OCI-LY7 (cell line): ENCODE results near the gene DNMT3A. TPM values are rescaled to one million over a fixed set of nuclear protein-coding genes. Genes with fewer than 3 reads are reported as not detected.

ENCODE experiments used
- BruUV-seq: library from RNA; stranded (reverse); fragments of 400-500 nt; replicated peaks from 2 replicates; lab custom pipeline; 2021; lab: Mats Ljungman, UMichigan
- CTCF ChIA-PET: fragments of 300-600 bp; sonication (Branson Sonifier 250); formaldehyde crosslinking; loops from one replicate; lab custom pipeline; 2022; ENCODE audit warnings: antibody characterized with exemption; ENCODE audit not compliant: unreplicated experiment; lab: Charles Lee
- POLR2A ChIA-PET: fragments of 300-600 bp; sonication (Branson Sonifier 250); formaldehyde crosslinking; loops from one replicate; lab custom pipeline; 2022; ENCODE audit warnings: antibody characterized with exemption; lab: Charles Lee
- DNase-seq: peaks from one replicate; pipeline ENCODE4 v3.0.0-alpha.2; 2015; ENCODE audit warnings: low spot score
- H2AFZ ChIP-seq: fragments of 200-600 bp; sonication (generic), shearing (Covaris generic); 2 replicates; pipeline ENCODE4 v1.6.1; 2014; ENCODE audit warnings: mild to moderate bottlenecking, antibody characterized with exemption, low read length, moderate library complexity
- H3K27ac ChIP-seq: fragments of 200-600 bp; sonication (generic); 2 replicates; pipeline ENCODE4 v1.5.1; 2014; ENCODE audit warnings: mixed run types, low read depth, mild to moderate bottlenecking, moderate library complexity, low read length, inconsistent platforms; ENCODE audit not compliant: poor library complexity, severe bottlenecking
- H3K36me3 ChIP-seq: fragments of 200-600 bp; sonication (generic); 2 replicates; pipeline ENCODE4 v1.6.1; 2014; ENCODE audit warnings: mild to moderate bottlenecking, antibody characterized with exemption, low read length, moderate library complexity, mixed read lengths; ENCODE audit not compliant: insufficient read depth
- H3K4me1 ChIP-seq: fragments of 200-600 bp; sonication (generic); 2 replicates; pipeline ENCODE4 v1.5.1; 2014; ENCODE audit warnings: mild to moderate bottlenecking, low read length; ENCODE audit not compliant: insufficient read depth, poor library complexity, severe bottlenecking
- H3K4me2 ChIP-seq: fragments of 200-600 bp; sonication (generic); 2 replicates; pipeline ENCODE4 v1.6.1; 2014; ENCODE audit warnings: mild to moderate bottlenecking, low read length
- H3K4me3 ChIP-seq: fragments of 200-600 bp; sonication (generic); 2 replicates; pipeline ENCODE4 v1.5.1; 2014; ENCODE audit warnings: mild to moderate bottlenecking, low read depth, low read length; ENCODE audit not compliant: poor library complexity, severe bottlenecking
- H3K79me2 ChIP-seq: fragments of 200-600 bp; sonication (generic); 2 replicates; pipeline ENCODE4 v1.6.1; 2016; ENCODE audit warnings: low read depth, mild to moderate bottlenecking, low read length, moderate library complexity, mixed read lengths; ENCODE audit not compliant: insufficient read depth
- H3K9me2 ChIP-seq: fragments of 200-600 bp; sonication (generic); 2 replicates; pipeline ENCODE4 v1.6.1; 2016; ENCODE audit warnings: mild to moderate bottlenecking, low read length, mixed read lengths; ENCODE audit not compliant: insufficient read depth
- H3K9me3 ChIP-seq: fragments of 200-600 bp; sonication (generic); 2 replicates; pipeline ENCODE4 v1.6.1; 2014; ENCODE audit warnings: mild to moderate bottlenecking, mixed run types, low read length, mixed read lengths
- H4K20me1 ChIP-seq: fragments of 200-600 bp; sonication (generic); 2 replicates; pipeline ENCODE4 v1.6.1; 2014; ENCODE audit warnings: mild to moderate bottlenecking, antibody characterized with exemption, low read length, moderate library complexity, mixed read lengths; ENCODE audit not compliant: insufficient read depth
- EZH2phosphoT487 ChIP-seq: fragments of 200-600 bp; sonication (generic); IDR thresholded peaks from 2 replicates; pipeline ENCODE4 v1.6.1; 2018; ENCODE audit warnings: low read depth, borderline replicate concordance, mild to moderate bottlenecking, mixed run types, antibody characterized with exemption, low read length, moderate library complexity, mixed read lengths
- intact Hi-C: fragments of 100-400 bp; cut with micrococcal nuclease; formaldehyde crosslinking; loops from one replicate; pipeline ENCODE4 v1.10.0; 2022; ENCODE audit not compliant: unreplicated experiment
- total RNA-seq, 2 experiments: library from RNA; depleted of rRNA in 1 of 2; stranded (reverse); fragments of >200 nt in 1 of 2; shearing (Covaris generic) in 1 of 2; gene quantifications; 2 replicates each; pipeline ENCODE4 v1.2.3, GENCODE V29; 2014 to 2022
- TF ChIP-seq, protein P1 (sequence below): fragments of 200-600 bp; sonication (generic); conservative IDR thresholded peaks from 2 replicates; pipeline ENCODE4 v1.5.1; 2014; ENCODE audit warnings: mild to moderate bottlenecking, antibody characterized with exemption, low read length, moderate library complexity, mixed read lengths

The DNMT3A gene
- total RNA-seq, 2 experiments from 2014 or later, result 2.8 to 7.3 TPM

DNA sequence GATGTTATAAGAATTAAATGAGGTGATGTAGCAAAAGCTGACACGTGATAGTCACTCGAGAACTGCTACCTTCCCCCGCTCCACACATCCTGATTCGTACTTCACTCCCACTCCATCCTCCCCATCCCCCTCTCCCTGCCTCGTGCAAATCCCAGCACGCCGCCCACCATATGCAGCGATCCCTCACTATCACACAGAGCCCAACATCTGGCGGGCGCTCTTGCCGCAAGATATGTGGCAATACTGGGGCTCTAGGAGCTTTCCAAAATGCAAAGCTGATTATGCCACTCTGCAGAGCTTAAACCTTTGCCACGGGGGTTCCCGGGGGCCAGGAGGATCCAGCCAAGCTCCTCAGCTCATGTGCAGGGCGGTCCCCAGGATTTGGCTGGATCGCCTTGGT is 37.4 kb downstream of the DNMT3A start:
- Histone ChIP-seq H2AFZ (no peak overlapping the region), H4K20me1 (no peaks in the 10 kb centered on the region), H3K4me3 (no peak overlapping the region), H3K27ac (no peak overlapping the region), H3K4me1 (peaks cover 11% of the 10 kb centered on the region), H3K4me2 (no peak overlapping the region), H3K9me3 (no peaks in the 10 kb centered on the region), H3K79me2 (no peaks in the 10 kb centered on the region), H3K9me2 (no peaks in the 10 kb centered on the region), H3K36me3 (no peaks in the 10 kb centered on the region)
- BruUV-seq, result no TSS peak
- no peak for DNase-seq
- intact Hi-C loops, result loop anchor here (10.0 kb wide), 1 partner anchor 360 kb away; no protein-coding TSS in a partner anchor
- no peak for TF ChIP-seq EZH2phosphoT487
- TF ChIP-seq, protein P1, sequence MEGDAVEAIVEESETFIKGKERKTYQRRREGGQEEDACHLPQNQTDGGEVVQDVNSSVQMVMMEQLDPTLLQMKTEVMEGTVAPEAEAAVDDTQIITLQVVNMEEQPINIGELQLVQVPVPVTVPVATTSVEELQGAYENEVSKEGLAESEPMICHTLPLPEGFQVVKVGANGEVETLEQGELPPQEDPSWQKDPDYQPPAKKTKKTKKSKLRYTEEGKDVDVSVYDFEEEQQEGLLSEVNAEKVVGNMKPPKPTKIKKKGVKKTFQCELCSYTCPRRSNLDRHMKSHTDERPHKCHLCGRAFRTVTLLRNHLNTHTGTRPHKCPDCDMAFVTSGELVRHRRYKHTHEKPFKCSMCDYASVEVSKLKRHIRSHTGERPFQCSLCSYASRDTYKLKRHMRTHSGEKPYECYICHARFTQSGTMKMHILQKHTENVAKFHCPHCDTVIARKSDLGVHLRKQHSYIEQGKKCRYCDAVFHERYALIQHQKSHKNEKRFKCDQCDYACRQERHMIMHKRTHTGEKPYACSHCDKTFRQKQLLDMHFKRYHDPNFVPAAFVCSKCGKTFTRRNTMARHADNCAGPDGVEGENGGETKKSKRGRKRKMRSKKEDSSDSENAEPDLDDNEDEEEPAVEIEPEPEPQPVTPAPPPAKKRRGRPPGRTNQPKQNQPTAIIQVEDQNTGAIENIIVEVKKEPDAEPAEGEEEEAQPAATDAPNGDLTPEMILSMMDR, result no peak
- POLR2A ChIA-PET, result interaction anchor here (0.6 to 1.0 kb wide), 2 partner anchors 31 to 277 kb away, joined by 3 to 7 read pairs; no protein-coding TSS in a partner anchor
- CTCF ChIA-PET, result no interaction called here

DNA sequence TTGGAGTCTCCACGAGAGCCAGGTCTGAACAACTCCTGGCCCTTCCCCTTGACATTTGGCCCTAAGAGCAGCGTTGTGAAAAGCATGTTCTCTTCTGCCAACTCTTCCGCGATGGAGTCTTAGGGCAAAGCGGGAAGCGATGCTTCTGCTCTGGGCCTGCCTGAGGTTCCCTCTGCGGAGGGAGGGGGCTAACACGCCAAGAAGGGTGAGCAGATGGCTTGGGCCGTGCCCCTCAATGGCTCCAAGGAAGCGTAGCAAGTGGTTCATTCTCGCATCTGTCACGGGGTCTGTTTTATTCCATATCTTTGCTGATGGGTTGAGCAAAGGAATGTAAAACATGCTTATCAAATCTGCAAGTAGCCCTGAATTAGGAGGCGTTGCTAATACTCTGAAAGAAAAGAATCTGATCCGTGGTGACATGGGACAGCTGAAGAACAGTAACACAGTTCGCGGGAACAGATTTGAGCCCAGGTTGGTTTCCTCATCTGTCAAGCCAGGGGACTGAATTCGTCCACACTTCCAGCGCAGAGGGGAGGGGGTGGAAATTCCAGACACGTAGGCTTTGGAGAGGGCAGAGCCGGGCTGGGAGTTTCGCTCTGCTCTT is 38.0 kb downstream of the DNMT3A start:
- H3K9me2 ChIP-seq, result no peaks in the 10 kb centered on the region
- POLR2A ChIA-PET, result interaction anchor here (0.6 to 1.0 kb wide), 2 partner anchors 32 to 278 kb away, joined by 3 to 7 read pairs; no protein-coding TSS in a partner anchor
- no peak overlapping the region for H3K4me3 ChIP-seq
- BruUV-seq, result no TSS peak
- H3K79me2 ChIP-seq, result no peaks in the 10 kb centered on the region
- TF ChIP-seq, protein P1, result no peak
- TF ChIP-seq EZH2phosphoT487, result no peak
- H2AFZ ChIP-seq, result no peak overlapping the region
- intact Hi-C loops, result loop anchor here (10.0 kb wide), 1 partner anchor 361 kb away; no protein-coding TSS in a partner anchor
- no peaks in the 10 kb centered on the region for H4K20me1 ChIP-seq
- H3K36me3 ChIP-seq, result no peaks in the 10 kb centered on the region
- no peaks in the 10 kb centered on the region for H3K9me3 ChIP-seq
- H3K4me1 ChIP-seq, result peaks cover 11% of the 10 kb centered on the region
- no peak for DNase-seq
- CTCF ChIA-PET, result no interaction called here
- no peak overlapping the region for H3K27ac ChIP-seq
- H3K4me2 ChIP-seq, result no peak overlapping the region

DNA sequence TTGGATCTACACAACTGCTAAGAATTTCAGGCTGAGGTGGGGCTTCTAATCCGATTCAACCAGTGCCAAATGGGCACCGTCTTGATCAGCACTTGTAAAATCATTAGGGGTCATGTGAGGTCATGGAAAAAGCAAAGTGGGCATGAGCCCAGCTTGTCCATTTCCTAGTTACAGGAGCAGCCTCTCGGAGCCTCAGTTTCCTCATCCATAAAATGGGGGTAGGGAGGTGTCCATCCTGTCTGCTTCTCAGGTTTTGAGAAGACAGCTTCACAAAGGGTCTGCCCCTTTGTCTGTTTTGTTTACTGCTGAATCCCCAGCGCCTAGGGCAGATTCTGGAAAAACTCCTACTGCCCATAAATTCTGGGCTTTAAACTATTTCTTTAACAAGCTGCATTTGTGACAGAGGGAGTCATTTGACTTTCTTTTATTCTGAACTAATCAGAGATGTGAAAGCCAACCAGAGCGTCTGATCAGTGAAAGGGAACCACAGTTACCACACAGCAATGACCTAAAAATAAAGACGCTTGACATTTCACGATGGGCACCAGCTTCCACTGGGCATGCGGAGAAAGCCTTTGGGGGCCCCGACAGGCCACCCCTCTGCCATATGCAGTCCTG is 38.9 kb downstream of the DNMT3A start:
- POLR2A ChIA-PET, result no interaction called here

More for the DNA sequence above, 38.9 kb downstream of the DNMT3A start:
- DNase-seq, result no peak
- Histone ChIP-seq H3K27ac (no peak overlapping the region), H3K9me2 (no peaks in the 10 kb centered on the region), H3K36me3 (no peaks in the 10 kb centered on the region), H3K4me1 (peaks cover 11% of the 10 kb centered on the region), H3K4me2 (no peak overlapping the region), H3K9me3 (no peaks in the 10 kb centered on the region), H3K79me2 (no peaks in the 10 kb centered on the region), H3K4me3 (no peak overlapping the region), H4K20me1 (no peaks in the 10 kb centered on the region), H2AFZ (no peak overlapping the region)
- CTCF ChIA-PET, result no interaction called here
- no TSS peak for BruUV-seq
- intact Hi-C loops, result loop anchor here (10.0 kb wide), 1 partner anchor 362 kb away; no protein-coding TSS in a partner anchor
- TF ChIP-seq EZH2phosphoT487, result no peak
- TF ChIP-seq, protein P1, result no peak
